Keratinocyte (primary cell): ENCODE results near the gene ACBD4. TPM values are rescaled to one million over a fixed set of nuclear protein-coding genes. Genes with fewer than 3 reads are reported as not detected.

Source experiments
- DNase-seq: peaks from one replicate; pipeline ENCODE4 v3.0.0-alpha.2; 2011; ENCODE audit warnings: low read depth, missing footprints, low spot score
- FAIRE-seq: peaks from 2 replicates; lab custom pipeline; 2011; peaks lifted over from hg19 to GRCh38; lab: Jason Lieb, UNC
- H2AFZ ChIP-seq: 2 replicates; pipeline ENCODE4 v1.6.0; 2012; ENCODE audit warnings: low read length, control low read depth, inconsistent platforms; ENCODE audit not compliant: control insufficient read depth
- H3K27ac ChIP-seq: 2 replicates; pipeline ENCODE4 v1.5.1; 2011; ENCODE audit warnings: low read length; ENCODE audit not compliant: control insufficient read depth, insufficient read depth
- H3K27me3 ChIP-seq: 3 replicates; pipeline ENCODE4 v1.6.0; 2011; ENCODE audit warnings: low read length; ENCODE audit not compliant: control insufficient read depth, insufficient read depth; ENCODE audit errors: extremely low read depth
- H3K36me3 ChIP-seq, 2 experiments: 2 replicates in 1 of 2; 3 replicates in 1 of 2; pipeline ENCODE4 v1.5.1; 2011; ENCODE audit warnings: low read length in 2 of 2, mild to moderate bottlenecking in 1 of 2; ENCODE audit not compliant: control insufficient read depth in 2 of 2, insufficient read depth in 2 of 2; ENCODE audit errors: extremely low read depth in 1 of 2
- H3K4me1 ChIP-seq: 3 replicates; pipeline ENCODE4 v1.5.1; 2011; ENCODE audit warnings: low read length; ENCODE audit not compliant: control insufficient read depth, insufficient read depth; ENCODE audit errors: extremely low read depth
- H3K4me2 ChIP-seq: 3 replicates; pipeline ENCODE4 v1.6.0; 2011; ENCODE audit warnings: low read depth, low read length; ENCODE audit not compliant: control insufficient read depth, insufficient read depth; ENCODE audit errors: extremely low read depth
- H3K4me3 ChIP-seq, 3 experiments: fragments of 200-600 bp in 1 of 3; sonication (generic) in 1 of 3; 2 replicates in 2 of 3; 3 replicates in 1 of 3; pipeline ENCODE4 v1.5.1; 2011 to 2016; ENCODE audit warnings: low read length in 3 of 3, mild to moderate bottlenecking in 3 of 3, control low read depth in 2 of 3, inconsistent platforms in 1 of 3, low read depth in 1 of 3, mixed read lengths in 1 of 3, mixed run types in 1 of 3, moderate library complexity in 1 of 3; ENCODE audit not compliant: control insufficient read depth in 2 of 3, insufficient read depth in 2 of 3; ENCODE audit errors: extremely low read depth in 1 of 3
- H3K79me2 ChIP-seq: 2 replicates; pipeline ENCODE4 v1.6.0; 2012; ENCODE audit warnings: low read length; ENCODE audit not compliant: control insufficient read depth, insufficient read depth
- H3K9ac ChIP-seq: 3 replicates; pipeline ENCODE4 v1.6.0; 2011; ENCODE audit warnings: low read length; ENCODE audit not compliant: control insufficient read depth, insufficient read depth; ENCODE audit errors: extremely low read depth
- H3K9me1 ChIP-seq: 3 replicates; pipeline ENCODE4 v1.6.0; 2011; ENCODE audit warnings: low read length; ENCODE audit not compliant: control insufficient read depth, insufficient read depth; ENCODE audit errors: extremely low read depth
- H3K9me3 ChIP-seq: 2 replicates; pipeline ENCODE4 v1.5.1; 2012; ENCODE audit warnings: low read depth, low read length; ENCODE audit not compliant: control insufficient read depth
- H4K20me1 ChIP-seq: 3 replicates; pipeline ENCODE4 v1.6.0; 2011; ENCODE audit warnings: low read length; ENCODE audit not compliant: control insufficient read depth, insufficient read depth; ENCODE audit errors: extremely low read depth
- CTCF ChIP-seq, 3 experiments: IDR thresholded peaks in 1 of 3; conservative IDR thresholded peaks in 1 of 3; optimal IDR thresholded peaks in 1 of 3; 2 replicates in 2 of 3; 3 replicates in 1 of 3; pipeline versions ENCODE3 to v1.5.1; 2011; ENCODE audit warnings: low read length in 3 of 3, mild to moderate bottlenecking in 3 of 3, moderate library complexity in 2 of 3, control low read depth in 1 of 3, inconsistent platforms in 1 of 3; ENCODE audit not compliant: insufficient read depth in 2 of 3; ENCODE audit errors: extremely low read depth in 1 of 3
- EZH2 ChIP-seq: IDR thresholded peaks from one replicate; pipeline ENCODE4 v1.6.1; 2012; ENCODE audit warnings: inconsistent platforms, mild to moderate bottlenecking, low read length, moderate library complexity
- dilution Hi-C: fragments of 300-500 bp; cut with MboI; formaldehyde crosslinking; loops from one replicate; pipeline ENCODE4 v1.7.0; 2020; ENCODE audit warnings: low sequenced_read_pairs; ENCODE audit not compliant: extremely low pct_ligation_motif_present
- polyA plus RNA-seq, 5 experiments: library from polyadenylated mRNA; depleted of rRNA in 3 of 5; stranded (reverse) in 3 of 5; stranded (forward) in 1 of 5; unstranded in 1 of 5; fragments of >200 nt; gene quantifications; 1 replicate in 1 of 5; 2 replicates in 3 of 5; 3 replicates in 1 of 5; pipeline versions ENCODE4 v1.2.1 to v1.2.3, GENCODE V29; 2011 to 2012; ENCODE audit warnings: missing spikeins in 2 of 5, low read depth in 1 of 5, low replicate concordance in 1 of 5

Gene ACBD4
- polyA plus RNA-seq, 1 donor (not counting 4 experiments of a cell fraction or from before 2014, with no cell fraction given) = 2.6 TPM

- peaks cover 42% of the 10 kb centered on the region for H3K4me1 ChIP-seq
- peak overlapping the region; percentile 10 for H3K9ac ChIP-seq
- peak overlapping the region; percentile 37 for H3K27ac ChIP-seq
- dilution Hi-C loops = no loop called here
- H3K36me3 ChIP-seq = peaks cover 43 to 44% of the 10 kb centered on the region in 2 experiments
- no peak overlapping the region for H3K4me3 ChIP-seq
- H2AFZ ChIP-seq = no peak overlapping the region
- no peaks in the 10 kb centered on the region for H3K9me1 ChIP-seq
- H3K9me3 ChIP-seq = no peaks in the 10 kb centered on the region
- H3K27me3 ChIP-seq = no peaks in the 10 kb centered on the region
- no peak overlapping the region for H3K4me2 ChIP-seq
- DNase-seq (no peak), FAIRE-seq (peak; percentile 49)
- H4K20me1 ChIP-seq = no peaks in the 10 kb centered on the region
- H3K79me2 ChIP-seq = no peaks in the 10 kb centered on the region
- TF ChIP-seq CTCF (optimal IDR thresholded peaks at IDR 0.05 in 1 of 3, IDR thresholded peaks at IDR 0.05 in 1 of 3, conservative IDR thresholded peaks at IDR 0.05 in 1 of 3; ENCODE audit: extremely low read depth in 1 of 3, insufficient read depth in 2 of 3, low read length in 3 of 3) = no peak
- no peak for TF ChIP-seq EZH2
Observed at GRCh38 chr17:45098081-45098868, 37.2 kb upstream of the ACBD4 start.

GRCh38 chr17:45098869-45099616 is 36.4 kb upstream of the ACBD4 start:
- peaks cover 34% of the 10 kb centered on the region for H3K4me1 ChIP-seq

More at GRCh38 chr17:45098869-45099616, 36.4 kb upstream of the ACBD4 start:
- peaks cover 46 to 47% of the 10 kb centered on the region in 2 experiments for H3K36me3 ChIP-seq
- no peak overlapping the region for H2AFZ ChIP-seq
- H3K4me3 ChIP-seq = no peak overlapping the region
- TF ChIP-seq EZH2 (no peak), CTCF (optimal IDR thresholded peaks at IDR 0.05 in 1 of 3, IDR thresholded peaks at IDR 0.05 in 1 of 3, conservative IDR thresholded peaks at IDR 0.05 in 1 of 3; ENCODE audit: extremely low read depth in 1 of 3, insufficient read depth in 2 of 3, low read length in 3 of 3) (peak; percentile 90 to 95 (median 90))
- no peaks in the 10 kb centered on the region for H4K20me1 ChIP-seq
- H3K4me2 ChIP-seq = no peak overlapping the region
- DNase-seq = no peak
- no peaks in the 10 kb centered on the region for H3K9me3 ChIP-seq
- FAIRE-seq = peak; percentile 65
- no peaks in the 10 kb centered on the region for H3K79me2 ChIP-seq
- no peaks in the 10 kb centered on the region for H3K27me3 ChIP-seq
- peak overlapping the region; percentile 10 for H3K9ac ChIP-seq
- peak overlapping the region; percentile 37 for H3K27ac ChIP-seq
- H3K9me1 ChIP-seq = no peaks in the 10 kb centered on the region
- dilution Hi-C loops = no loop called here
